GM12875 (cell line): ENCODE data around the gene IGSF22.
A peak's percentile ranks its signal among the peaks of the same experiment; 100 is the strongest.

Experiments
- H3K4me3 ChIP-seq: one replicate; pipeline ENCODE4 v1.5.1; 2011; ENCODE audit warnings: low read depth, low read length, control low read depth
- TF ChIP-seq, protein P1 (sequence below): IDR thresholded peaks from 2 replicates; pipeline ENCODE4 v1.5.1; 2011; ENCODE audit warnings: low read depth, mild to moderate bottlenecking, control low read depth, inconsistent platforms, low read length, moderate library complexity, borderline replicate concordance; ENCODE audit not compliant: insufficient read depth

Gene IGSF22

DNA sequence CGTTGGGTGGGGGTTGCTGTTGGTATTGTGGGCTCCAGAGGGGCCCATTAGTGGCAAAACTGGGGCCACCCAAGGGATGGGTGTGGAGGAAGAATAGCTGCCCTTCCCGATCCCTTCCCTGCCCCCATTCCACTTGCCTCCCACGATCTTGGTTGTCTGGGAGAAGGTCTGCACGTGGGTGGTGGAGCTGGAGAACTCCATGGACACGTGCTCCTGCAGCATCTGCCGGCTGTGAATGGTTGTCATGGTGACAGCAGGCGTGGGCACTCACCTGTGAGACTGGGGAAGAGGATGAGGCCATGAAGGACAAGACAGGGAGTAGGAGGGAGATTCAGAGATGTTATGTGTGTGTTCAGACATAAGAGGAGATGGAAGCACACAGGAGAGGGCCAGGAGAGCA lies 2.0 kb downstream of the IGSF22 start:
- H3K4me3 ChIP-seq = no peak overlapping the region
- TF ChIP-seq, protein P1, sequence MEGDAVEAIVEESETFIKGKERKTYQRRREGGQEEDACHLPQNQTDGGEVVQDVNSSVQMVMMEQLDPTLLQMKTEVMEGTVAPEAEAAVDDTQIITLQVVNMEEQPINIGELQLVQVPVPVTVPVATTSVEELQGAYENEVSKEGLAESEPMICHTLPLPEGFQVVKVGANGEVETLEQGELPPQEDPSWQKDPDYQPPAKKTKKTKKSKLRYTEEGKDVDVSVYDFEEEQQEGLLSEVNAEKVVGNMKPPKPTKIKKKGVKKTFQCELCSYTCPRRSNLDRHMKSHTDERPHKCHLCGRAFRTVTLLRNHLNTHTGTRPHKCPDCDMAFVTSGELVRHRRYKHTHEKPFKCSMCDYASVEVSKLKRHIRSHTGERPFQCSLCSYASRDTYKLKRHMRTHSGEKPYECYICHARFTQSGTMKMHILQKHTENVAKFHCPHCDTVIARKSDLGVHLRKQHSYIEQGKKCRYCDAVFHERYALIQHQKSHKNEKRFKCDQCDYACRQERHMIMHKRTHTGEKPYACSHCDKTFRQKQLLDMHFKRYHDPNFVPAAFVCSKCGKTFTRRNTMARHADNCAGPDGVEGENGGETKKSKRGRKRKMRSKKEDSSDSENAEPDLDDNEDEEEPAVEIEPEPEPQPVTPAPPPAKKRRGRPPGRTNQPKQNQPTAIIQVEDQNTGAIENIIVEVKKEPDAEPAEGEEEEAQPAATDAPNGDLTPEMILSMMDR = no peak

DNA sequence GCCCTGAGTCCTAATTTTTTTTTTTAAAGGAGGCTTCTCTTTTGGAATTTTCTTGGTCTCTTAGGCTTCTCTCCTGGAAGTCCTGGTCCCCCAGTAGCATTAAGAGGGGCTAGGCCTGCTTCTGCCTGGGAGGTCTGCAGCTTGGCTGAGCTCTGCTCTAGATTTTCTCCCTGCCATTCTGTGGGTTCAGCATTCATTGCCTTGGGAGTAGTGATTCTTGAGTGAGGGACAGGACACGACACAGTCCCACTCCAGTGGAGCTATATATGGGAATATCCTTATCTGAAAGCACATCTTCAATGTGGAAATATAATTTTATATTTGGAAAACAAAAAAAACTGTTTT lies 3.7 kb downstream of the IGSF22 start:
- TF ChIP-seq, protein P1 = no peak

DNA sequence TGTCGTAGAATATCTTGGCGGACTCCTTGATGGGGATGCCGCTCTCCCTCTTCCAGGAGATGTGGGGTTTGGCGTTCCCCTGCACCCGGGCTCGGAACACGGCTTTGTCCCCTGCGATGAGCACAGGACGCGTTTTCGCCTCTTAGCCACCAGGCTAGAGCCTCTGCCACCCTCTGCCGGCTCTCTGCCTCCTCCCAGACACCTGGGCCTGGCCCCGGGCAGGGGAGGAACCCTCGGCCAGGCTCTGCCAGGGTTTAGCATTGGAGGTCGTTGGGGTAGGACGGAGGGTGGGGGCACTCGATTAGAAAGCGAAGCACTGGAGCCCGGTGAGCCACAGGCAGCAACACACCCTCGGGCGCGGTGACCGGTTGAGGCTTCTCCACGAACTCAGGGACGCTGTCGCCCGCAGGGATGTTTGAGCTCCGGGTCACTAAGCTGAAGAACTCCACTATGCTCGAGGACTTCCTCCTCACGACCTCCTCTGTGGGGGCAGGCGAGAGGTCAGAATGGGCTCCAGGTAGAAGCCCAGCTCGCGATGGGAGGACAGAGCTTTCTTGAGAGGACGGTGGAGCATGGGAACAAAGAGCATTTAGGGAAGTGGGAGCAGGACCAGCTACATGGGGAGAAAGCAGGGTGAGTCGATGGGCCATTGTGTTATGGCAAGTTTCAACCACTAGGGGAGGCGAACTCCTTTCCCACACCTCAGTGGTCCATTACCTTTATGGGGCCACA lies 4.3 kb downstream of the IGSF22 start:
- H3K4me3 ChIP-seq = peak overlapping the region; percentile 42
- TF ChIP-seq, protein P1 = peak; percentile 94

More for the DNA sequence above, 3.7 kb downstream of the IGSF22 start:
- no peak overlapping the region for H3K4me3 ChIP-seq

DNA sequence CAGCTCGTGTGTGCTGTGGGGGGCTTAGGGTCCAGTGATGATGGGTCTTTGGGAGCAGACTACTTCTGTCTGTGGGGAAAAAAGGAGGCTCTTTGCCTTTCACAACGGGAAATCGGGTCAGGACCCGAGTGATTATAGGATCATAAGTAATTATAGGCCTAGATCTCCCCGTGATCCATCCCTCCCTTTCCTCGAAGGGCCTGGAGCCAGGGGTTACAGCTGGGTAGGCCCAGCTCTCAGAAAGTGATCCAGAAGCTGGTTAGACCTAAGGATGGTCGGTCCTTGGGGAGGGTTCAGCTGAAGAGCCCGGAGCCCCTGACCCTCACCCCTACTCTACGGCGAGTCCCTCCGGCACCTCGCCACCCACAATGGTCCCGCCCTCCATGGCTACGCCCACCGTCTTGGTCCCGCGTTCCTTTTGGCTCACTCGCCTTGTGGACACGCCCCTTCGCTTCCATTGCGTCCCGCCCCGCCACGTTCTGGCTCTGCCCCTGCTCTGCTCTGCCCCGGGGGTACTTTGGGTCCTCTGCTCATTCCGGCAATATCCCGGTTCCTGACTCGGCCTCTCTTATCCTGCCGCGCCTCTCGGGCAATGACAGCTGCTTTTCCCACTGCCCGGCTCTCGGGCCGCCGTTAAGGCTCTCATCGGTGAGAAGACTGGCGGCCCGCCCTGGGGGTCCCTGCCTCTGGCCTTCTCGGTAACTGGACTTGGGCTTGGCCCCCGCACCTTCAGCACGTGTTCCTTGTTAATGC lies 5.0 kb downstream of the IGSF22 start:
- TF ChIP-seq, protein P1 = no peak
- peak overlapping the region; percentile 42 for H3K4me3 ChIP-seq

DNA sequence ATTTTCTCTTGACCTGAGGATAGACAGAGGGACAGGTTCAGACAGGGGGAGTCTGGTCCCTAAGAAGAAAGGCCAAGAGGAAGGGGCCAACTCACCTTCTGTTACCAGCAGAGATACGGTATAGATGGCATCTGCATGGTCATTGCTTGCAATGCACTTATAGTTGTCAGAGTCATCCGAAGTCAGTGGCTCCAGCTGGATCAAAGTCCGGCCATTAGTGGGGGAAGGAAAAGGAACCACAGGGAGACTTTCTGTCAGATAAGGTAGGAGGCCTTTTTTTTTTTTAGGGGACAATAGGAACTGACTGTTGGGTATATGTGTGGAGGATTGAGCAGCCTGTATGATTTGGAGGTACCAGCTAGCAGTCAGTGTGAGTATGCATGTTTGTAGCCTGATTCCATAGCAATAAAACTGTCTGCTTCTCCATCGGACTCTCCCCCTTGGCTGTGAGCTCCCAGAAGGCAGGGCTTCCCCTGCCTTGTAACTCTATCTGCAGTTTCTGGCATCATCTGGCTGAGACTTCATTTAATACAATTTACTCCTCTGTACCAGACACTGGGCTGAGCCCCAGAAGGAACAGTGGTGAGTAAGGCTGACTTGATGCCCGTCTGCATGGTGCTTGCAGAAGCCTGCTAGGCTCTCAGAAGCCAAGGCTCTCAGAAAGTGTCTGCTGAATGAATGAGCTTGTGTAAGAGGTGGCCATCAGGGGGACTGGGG lies 5.7 kb downstream of the IGSF22 start:
- TF ChIP-seq, protein P1 = no peak
- no peak overlapping the region for H3K4me3 ChIP-seq

DNA sequence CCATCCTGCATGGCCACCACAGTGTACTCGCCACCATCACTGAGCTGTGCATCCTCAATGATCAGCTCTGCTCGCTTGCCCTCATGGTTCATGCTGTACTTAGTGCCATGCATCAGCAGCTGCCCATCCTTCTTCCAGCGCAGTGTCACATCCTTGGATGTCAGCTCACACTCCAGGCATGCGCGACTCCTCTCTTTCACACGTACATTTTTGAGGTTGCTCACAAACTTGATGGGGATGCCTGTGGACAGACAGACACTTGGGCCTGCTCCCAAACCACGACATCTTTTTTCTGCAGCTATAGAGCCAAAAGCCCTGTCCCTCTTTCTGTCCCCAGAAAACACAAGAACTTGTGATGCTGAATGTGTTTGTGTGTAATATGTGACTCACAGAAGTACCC lies 10.5 kb downstream of the IGSF22 start:
- no peak overlapping the region for H3K4me3 ChIP-seq
- TF ChIP-seq, protein P1 = no peak
